ENCODE data around the gene TRIM43. TPM values are rescaled to one million over a fixed set of nuclear protein-coding genes. Genes with fewer than 3 reads are reported as not detected.
"Not testable (repeated sequence)": the region's sequence is repeated elsewhere in the genome, so short reads cannot be mapped to it uniquely, and the experiment has no call there.

TRIM43 gene
- 0.10 TPM for total RNA-seq

DNA sequence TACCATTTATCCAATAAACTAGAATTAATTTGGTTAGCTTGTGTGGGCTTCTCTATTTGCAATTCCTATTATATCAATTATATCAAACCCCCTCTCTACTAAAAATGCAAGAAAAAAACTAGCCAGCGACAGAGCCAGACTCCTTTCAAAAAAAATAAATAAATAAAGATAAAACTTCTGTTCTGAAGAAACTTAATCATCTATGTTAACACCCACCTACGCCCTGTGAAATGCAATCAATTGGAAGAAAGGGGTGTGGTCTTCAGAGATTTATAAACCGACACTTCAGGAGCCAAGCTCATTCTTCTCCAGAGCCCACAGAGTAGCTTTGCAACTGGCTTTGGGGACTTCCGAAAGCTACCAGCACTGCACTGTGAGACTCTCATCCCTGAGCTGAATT lies at the start of gene TRIM43:
TRIM43 (plus strand) TSS at position 301 of the 400 bp plus-strand sequence. CDS start 2,023 bp downstream, outside the sequence.
- DNase-seq: not testable (repeated sequence)

DNA sequence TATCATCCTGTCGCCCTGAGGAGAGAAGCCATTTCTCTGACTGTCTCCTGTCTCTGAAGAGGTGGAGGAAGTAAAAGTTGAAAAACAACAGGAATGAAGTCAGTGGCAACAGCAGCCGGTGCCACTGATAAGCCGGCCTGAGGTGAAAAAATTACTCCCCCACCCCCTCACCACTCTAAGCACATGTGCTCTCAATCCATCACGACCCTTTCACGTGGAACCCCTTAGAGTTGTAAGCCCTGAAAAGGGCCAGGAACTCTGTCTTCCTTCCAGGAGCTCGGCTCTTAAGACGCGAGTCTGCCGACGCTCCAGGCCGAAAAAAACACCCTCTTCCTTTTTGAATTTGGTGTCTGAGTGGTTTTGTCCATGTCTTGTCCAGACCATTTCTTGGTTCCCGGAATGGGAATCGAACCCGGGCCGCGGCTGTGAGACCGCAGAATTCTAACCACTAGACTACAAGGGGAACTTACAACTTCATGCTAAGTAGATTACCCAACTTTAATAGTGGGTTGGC lies 40.7 kb upstream of the TRIM43 start:
- no peak for DNase-seq

DNA sequence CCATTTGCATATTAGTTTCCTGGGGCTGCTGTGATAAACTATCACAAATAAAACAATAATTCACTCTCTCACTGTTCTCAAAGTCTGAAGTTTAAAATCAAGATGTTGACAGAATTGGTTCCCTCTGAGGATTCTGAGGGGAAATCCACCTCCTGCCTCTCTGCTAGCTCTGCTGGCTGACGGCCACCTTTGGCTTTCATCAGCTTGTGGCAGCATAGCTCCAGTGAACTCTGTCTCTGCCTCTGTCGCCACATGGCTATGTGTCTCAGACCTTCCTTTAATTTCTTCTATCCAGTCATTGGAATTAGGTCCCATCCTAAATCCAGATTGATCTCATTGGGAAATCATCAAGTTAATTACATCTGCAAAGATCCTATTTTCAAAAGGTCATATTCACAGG lies 38.9 kb upstream of the TRIM43 start:
- DNase-seq: no peak

DNA sequence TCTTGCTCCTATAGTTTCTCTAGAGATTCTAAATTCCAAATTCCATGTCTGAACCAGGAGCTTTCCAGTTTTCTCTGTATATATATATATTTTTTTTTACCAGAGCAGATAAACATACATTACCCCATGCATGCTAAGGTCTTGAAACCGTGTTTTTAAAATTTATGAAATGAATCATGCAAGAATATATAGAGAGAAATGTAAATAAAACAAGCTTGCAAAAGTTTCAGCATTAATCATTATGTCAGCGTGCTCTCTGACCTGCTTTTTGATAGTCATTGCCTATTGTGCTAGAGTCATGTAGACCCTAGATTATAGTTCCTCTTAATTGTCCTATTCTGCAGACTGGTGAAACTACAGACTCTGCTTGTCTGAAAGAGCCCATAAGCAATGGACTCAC lies 22.6 kb upstream of the TRIM43 start:
- no peak for DNase-seq

DNA sequence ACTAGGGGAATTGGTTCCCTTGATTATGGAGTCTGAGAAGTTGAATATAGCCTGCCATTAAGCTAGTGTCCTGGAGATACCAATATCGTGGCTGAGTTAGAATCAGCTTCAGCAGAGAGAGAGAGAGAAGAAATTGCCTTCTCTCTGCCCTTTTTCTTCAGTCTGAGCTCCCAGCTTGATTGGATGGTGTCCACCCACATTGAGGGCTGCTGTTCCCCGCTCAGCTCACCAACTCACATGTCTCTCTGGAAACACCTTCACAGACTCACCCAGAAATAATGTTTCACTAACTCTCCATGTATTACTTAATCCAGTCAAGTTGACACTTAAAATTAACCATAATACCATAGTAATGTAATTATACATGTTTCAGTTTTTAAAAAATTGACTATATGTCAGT lies 17.9 kb upstream of the TRIM43 start:
- no peak for DNase-seq

DNA sequence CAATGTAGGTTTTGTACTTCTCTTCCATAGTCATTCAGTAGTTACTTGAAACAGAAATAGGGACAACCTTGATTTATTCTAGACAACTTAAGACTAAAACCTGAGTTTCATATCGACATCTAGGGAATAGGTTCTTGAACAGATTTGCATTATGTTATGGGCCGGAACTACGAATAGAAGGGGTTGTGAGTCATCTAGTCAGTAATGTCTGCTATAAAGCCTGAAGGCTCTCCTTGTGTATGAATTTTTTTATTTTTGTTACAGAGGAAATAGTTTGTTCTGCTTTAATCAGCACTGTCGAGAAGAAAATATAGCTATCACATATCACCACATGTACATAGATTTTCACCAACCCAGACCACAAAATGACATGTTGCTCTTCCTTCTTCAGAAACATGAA lies 17.3 kb upstream of the TRIM43 start:
- DNase-seq: no peak

DNA sequence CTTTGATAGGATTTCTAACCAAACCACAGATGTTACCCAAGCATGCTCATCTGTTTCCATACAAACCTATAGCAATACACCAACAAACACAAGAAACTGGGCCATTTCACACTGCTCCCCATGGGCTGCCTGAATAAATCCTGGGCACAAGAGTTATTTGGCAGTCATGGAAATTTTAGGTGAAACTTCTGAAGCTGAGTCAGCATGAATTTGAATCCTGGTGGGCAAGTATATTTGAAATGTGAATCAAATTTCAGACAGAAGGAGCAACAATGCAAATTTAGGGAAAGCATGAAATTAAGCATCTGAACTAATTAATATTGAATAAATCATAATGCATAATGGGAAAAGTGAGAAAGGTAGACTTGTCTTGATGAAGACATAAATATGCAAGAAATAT lies 15.9 kb upstream of the TRIM43 start:
- no peak for DNase-seq

DNA sequence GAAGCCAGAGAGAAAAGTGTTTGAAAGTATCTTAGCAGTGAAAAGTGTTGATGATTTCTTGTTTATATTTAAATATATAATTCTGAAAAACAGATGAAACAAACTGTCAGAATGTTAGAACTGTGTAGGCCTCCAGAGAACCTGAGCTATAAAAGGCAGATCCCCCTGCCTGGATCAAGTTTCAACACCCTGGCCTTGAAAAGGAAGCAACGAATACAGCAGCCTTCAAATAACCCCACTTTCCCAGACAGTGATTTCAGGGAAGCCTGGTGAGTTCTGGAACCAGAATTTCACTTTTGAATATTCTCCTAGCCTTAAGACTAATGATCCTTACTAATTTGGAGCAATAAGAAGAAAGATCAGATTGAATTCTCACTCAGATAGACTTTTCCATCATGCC lies 13.3 kb upstream of the TRIM43 start:
- no peak for DNase-seq

DNA sequence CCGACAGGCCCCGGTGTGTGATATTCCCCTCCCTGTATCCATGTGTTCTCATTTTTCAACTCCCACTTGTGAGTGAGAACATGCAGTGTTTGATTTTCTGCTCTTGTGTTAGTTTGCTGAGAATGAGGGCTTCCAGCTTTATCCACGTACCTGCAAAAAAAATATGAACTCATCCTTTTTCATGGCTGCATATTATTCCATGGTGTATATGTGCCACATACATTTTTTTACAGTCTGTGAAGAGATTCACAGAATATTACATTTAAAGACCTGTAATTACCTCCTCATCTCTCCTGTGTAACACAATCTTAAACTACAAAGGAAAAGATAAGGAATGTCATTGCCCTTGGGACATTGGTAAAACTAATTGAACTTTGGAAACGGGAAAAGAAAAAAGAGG lies 8.3 kb upstream of the TRIM43 start:
- not testable (repeated sequence) for DNase-seq

DNA sequence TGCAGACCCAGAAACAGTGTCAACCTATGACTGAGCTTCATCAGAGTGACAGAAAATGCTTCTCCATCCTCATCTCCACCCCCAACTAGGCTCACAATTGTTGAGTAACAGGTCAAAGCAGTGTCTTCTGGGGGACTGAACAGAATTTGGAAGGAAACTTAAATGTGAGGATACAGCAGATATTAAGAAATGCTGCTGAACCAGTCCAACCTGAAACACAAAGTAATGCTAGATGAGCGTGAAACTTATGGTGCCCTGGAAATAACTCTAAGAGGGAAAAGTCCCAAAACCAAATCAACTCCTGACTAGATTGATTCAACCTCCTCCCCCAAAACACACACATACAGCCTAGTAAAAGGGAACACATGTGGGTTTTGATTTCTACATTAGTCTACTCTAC lies 7.5 kb upstream of the TRIM43 start:
- not testable (repeated sequence) for DNase-seq

DNA sequence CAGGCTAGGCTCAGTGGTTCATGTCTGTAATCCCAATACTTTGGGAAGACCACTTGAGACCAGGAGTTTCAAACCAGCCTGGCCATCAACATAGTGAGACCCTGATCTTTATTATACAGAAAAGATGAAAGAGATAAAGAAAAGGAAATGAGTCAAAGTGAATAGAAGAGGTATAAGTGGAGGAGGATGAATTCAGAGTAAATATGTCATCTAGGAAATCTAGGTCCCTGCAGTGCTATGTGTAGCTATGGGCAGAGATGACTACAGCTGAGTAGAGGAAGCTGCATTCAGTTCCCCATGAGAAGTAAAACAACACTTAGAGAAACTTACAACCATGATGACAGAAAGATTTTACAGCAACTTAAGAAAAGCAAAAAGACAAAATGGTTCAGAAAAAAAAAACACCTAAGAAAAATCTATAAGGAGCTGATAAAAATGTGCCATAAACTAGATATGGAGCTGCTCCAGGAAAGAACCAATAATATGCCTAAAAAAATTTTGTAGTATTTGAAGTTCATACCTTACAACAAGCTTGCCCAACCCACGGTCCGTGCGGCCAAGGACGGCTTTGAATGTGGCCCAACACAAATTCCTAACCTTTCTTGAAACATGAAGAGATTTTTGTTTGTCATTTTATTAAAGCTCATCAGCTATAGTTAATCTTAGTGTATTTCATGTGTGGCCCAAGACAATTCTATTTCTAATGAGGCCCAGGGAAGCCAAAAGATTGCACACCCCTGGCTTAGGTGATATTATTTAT lies 1.8 kb upstream of the TRIM43 start:
- DNase-seq: not testable (repeated sequence)

DNA sequence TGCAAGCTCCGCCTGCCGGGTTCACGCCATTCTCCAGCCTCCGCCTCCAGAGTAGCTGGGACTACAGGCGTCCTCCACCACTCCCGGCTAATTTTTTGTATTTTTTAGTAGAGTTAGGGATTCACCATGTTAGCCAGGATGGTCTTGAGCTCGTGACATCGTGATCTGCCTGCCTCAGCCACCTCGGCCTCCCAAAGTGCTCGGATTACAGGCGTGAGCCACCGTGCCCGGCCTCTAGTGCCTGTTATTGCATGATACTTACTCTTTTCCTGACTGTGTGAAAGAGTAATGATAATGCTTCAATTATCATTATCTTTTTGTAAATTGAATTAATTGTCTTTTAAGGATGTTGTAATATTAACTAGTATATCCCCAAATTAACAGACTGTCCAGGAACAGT lies 1.2 kb downstream of the TRIM43 start:
- DNase-seq: not testable (repeated sequence)

DNA sequence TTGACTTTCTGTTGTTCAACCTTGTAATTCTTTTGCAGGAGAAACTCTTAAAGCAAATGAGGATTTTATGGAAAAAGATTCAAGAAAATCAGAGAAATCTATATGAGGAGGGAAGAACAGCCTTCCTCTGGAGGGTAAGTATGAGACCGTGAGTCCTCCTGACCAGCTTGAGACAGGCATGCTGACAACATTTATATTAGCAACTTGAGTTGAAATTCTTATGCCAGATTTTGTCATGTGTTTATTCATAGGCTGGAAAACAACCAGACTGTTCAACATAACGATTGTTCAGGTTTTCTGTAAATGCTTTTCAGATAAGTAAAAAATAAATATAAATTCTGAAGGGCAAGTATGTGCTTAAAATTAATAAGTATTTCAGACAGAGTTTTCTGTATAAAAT lies 3.2 kb downstream of the TRIM43 start:
- not testable (repeated sequence) for DNase-seq

DNA sequence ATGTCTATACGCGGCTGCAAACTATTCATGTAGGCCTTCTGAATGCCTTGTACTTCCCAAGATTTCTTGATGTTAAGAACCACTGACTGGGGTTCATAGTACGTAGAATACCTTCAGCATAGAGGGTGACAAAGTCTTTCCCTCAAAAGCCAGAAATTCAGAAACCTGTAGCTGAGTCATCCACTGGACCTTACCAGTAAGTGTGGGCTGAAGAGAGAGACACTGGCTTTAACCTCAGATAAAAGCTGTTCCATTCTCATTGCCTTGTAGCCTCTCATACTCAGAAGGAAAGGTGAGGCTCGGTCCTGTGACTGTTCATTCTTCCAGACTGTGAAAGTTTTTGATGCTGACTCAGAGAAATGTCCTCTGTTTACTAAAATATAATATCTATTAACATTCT lies 9.5 kb downstream of the TRIM43 start:
- DNase-seq: not testable (repeated sequence)

DNA sequence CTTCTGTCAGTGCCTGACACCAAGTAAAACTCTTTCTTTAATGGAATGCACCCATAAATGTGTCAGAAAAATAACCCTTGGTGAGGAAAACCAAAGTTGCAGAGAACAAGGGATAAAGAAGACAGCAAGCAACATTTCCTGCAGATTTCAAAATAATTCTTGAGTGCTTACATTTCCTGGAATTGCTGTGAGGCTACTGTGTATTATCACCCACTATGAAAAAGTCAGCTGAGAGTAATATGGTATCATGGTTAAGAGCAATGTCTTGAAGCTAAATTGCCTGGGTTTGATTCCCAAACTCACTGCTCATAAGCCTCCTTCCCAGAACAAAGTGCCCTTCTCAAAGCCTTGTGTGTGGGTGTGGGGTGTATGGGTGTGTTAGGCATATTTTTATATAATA lies 10.3 kb downstream of the TRIM43 start:
- DNase-seq: not testable (repeated sequence)

DNA sequence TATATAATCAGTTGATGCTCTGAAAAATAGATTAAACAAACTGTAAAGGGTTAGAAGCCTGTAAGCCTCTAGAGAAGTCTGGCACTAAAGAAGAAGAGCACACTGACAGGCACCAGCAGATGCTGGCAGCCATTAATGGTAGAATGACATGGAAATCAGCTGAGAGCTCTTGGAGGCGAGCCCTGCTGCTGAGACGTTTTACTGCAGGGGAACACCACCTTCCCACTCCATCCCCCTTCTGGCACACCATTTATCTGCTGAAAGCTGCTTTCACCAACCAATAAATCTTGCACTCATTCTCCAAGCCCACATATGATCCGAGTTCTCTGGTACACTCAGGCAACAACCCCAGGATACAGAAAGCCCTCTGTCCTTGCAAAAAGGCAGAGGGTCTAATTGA lies 16.6 kb downstream of the TRIM43 start:
- not testable (repeated sequence) for DNase-seq

DNA sequence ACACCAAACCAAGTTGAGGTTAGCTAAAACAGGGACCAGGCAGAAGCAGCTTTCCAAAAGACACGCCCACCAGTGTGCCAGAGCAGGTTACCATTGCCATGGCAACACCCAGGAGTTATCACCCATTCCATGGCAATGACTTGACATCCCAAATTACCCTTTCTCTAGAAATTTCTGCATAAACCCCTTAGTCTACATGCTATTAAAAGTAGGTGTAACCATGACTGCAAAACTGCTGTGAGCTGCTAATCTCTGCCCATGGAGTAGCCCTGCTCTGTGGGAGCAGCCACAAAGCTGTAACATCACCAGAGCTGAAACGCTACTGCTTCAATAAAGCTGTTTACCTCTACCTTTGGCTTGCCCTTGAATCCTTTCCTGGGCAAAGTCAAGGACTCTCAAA lies 18.0 kb downstream of the TRIM43 start:
- not testable (repeated sequence) for DNase-seq

DNA sequence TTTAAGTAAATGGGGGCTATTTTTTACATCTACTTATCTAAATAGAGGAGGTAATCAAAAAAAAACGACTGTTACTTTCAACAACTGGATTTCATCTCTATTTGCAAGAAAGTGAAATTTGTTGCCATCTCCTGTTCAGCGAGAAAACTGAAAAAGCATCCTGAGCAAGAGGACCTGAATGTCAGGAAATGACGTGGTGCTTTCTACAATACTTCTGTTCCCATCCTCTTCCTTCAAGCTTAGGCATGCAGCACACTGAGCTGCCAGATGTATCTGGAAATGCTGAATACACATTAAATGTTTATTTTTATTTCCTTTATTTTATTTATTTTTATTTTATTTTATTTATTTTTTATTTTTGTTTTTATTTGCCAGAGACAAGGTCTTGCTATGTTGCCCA lies 21.2 kb downstream of the TRIM43 start:
- DNase-seq: not testable (repeated sequence)

DNA sequence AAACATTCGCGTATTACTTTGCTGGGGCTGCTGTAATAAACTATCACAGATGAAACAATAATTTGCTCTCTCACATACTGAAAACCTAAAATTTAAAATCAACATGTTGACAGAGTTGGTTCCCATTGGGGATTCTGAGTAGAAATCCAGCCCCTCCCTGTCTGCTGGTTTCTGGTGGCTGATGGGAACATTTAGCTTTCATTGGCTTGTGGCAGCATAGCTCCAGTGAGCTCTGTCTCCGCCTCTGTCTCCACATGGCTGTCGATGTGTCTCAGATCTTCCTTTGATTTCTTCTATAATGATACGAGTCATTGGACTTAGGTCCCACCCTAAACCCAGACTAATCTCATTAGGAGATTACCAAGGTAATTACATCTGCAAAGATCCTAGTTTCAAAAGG lies 30.9 kb downstream of the TRIM43 start:
- DNase-seq: not testable (repeated sequence)

DNA sequence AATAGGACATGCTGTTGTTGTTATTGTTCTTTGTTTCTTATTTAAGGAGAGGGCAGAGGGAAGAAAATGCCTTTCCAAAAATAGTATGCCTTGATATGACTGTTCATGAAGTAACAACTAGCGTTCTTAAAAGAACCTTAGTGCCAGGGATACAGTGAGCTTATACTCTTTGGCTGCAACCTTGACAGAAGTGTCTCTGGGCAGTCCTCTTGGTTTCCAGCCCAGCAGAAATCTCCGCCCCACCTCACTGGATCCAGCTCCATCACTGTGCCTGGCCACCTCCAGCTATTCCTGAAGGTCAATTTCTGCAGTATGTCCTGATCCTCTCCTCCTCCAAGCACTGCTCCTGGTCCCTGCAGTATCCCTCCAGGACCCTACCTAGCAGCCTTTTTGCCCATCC lies 39.2 kb downstream of the TRIM43 start:
- DNase-seq: not testable (repeated sequence)

DNA sequence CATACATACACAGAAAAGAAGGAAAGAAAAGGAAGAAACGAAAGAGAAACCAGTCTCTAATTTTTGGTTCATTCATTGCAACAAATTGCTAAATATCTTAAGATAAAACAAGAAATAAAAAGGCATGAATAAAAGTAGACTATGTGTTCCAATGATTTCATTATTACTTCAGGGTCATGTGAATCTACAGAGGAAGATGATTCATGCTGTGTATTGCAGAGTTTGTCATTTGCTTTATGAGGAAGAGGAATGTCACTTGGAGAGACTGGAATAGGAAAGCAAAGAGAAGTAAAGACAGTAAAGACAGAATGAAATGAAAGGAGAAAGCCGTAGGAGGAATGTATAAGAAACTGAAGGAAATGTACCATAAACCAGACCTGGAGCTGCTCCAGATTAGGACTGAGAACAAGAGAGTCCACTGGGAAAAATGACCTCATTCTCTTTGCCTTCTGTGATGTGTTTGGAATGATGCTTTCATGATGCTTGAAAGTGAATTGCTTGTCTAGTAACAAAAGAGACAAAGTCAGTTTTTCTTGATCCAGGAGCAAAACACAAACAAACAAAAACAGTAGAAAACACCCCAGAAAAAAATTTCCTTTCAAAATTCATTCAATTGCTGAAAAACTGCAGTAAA lies 41.9 kb downstream of the TRIM43 start:
- not testable (repeated sequence) for DNase-seq

DNA sequence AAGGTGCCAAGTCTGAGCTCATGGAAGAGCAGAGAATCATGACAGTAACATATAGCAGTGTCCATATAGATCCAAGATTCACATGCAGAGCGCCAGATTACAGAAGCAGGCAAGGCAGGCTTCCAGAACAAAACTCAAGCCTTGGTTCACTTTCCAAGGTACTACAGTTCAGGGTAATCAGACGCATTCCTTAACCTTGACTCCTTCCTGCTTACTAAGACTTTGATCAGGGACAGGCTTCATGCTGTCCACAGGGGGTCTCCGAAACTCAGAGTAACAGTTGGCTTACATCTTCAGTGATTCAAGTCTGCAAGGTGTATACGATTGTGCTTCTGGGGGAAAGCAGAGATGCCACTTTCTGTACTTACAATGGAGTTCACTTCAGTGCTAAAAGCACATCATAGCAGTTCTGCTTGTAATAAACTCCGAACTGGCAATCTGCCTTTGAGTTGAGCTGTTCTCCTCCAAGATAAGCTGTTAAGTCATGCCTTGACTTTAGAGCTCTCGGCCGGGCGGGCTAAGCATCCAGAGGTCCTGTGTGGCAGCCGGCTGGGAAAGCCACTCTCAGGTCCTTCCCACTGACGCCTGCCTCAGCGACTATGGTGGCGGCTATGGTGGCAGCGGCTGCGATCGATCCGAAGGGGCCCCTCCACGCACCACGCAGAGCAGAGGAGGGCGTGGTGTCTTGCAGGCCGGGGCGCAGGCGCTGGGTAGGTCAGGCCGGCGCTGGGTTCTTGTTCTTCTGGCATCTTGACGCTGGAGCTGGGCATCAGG lies 48.9 kb downstream of the TRIM43 start:
- not testable (repeated sequence) for DNase-seq

DNA sequence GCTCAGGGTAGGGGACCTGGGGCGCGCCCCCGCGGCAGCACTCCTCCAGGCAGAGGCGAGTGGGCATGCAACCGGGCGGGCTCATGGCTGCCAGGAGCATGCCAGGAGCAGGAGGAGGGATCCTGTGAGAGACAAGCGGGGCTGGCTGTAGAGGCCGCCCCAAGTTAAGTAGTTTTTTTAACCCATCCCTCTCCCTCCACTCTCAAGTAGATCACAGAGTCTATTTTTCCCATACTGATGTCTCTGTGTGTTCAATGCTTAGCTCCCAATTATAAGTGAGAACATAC lies 49.4 kb downstream of the TRIM43 start:
- not testable (repeated sequence) for DNase-seq
